K562 (cell line): ENCODE results near the gene RETREG1. TPM values are rescaled to one million over a fixed set of nuclear protein-coding genes. Genes with fewer than 3 reads are reported as not detected.

Experiments used
- ARHGAP35 ChIP-seq: fragments of 450-650 bp; IDR thresholded peaks from 2 replicates; pipeline ENCODE4 v1.6.1; 2018; ENCODE audit not compliant: partially characterized antibody
- CBX1 ChIP-seq: sonication (generic); IDR thresholded peaks from 2 replicates; pipeline ENCODE4 v1.6.1; 2016; ENCODE audit warnings: antibody characterized with exemption, low read depth, mild to moderate bottlenecking
- FOXJ2 ChIP-seq: fragments of 200-800 bp; sonication (Bioruptor generic); IDR thresholded peaks from 2 replicates; pipeline ENCODE4 v1.6.1; 2016; ENCODE audit warnings: missing genetic modification characterization, missing compliant biosample characterization
- FUS ChIP-seq: fragments of 200-400 bp; formaldehyde crosslinking; optimal IDR thresholded peaks from 2 replicates; pipeline ENCODE3; 2017; ENCODE audit warnings: low read depth, low read length
- HDAC2 ChIP-seq: fragments of 450-650 bp; IDR thresholded peaks from 2 replicates; pipeline ENCODE4 v1.6.1; 2016; ENCODE audit warnings: mild to moderate bottlenecking
- HNRNPH1 ChIP-seq: fragments of 200-400 bp; formaldehyde crosslinking; optimal IDR thresholded peaks from 2 replicates; pipeline ENCODE3; 2017; ENCODE audit warnings: low read depth, mild to moderate bottlenecking, low read length, moderate library complexity
- RBBP5 ChIP-seq: fragments of 200-600 bp; sonication (generic); IDR thresholded peaks from 2 replicates; pipeline ENCODE4 v1.6.1; 2012; ENCODE audit warnings: borderline replicate concordance, mild to moderate bottlenecking, low read length, control low read depth, inconsistent platforms; ENCODE audit not compliant: insufficient read depth, poor library complexity, severe bottlenecking
- SRSF1 ChIP-seq: fragments of 200-400 bp; formaldehyde crosslinking; IDR thresholded peaks from 2 replicates; pipeline ENCODE4 v1.6.1; 2017; ENCODE audit warnings: mild to moderate bottlenecking, low read depth, low read length, moderate library complexity
- TBP ChIP-seq: optimal IDR thresholded peaks from 2 replicates; pipeline ENCODE3; 2011; ENCODE audit warnings: low read depth, low read length, improper control_type of control experiment
- TEAD4 ChIP-seq, 2 experiments: sonication (generic) in 1 of 2; formaldehyde crosslinking in 1 of 2; IDR thresholded peaks; 2 replicates each; pipeline versions ENCODE4 v1.6.1 to v1.8.0; 2012 to 2022; ENCODE audit warnings: borderline replicate concordance in 1 of 2, inconsistent platforms in 1 of 2, low read length in 1 of 2, mild to moderate bottlenecking in 1 of 2, missing genetic modification reagents in 1 of 2
- ZBTB1 ChIP-seq: sonication (generic); formaldehyde crosslinking; IDR thresholded peaks from 2 replicates; pipeline ENCODE4 v1.8.1; 2023; ENCODE audit warnings: missing genetic modification reagents, low read depth, mild to moderate bottlenecking, borderline replicate concordance
- ZNF311 ChIP-seq: fragments of 250-450 bp; sonication (Bioruptor Pico); IDR thresholded peaks from 2 replicates; pipeline ENCODE4 v1.4.0; 2020; ENCODE audit warnings: mild to moderate bottlenecking, moderate library complexity
- ZNF766 ChIP-seq: fragments of 200-800 bp; sonication (Bioruptor generic); conservative IDR thresholded peaks from 2 replicates; pipeline ENCODE4 v1.6.1; 2016; ENCODE audit warnings: missing genetic modification characterization, missing compliant biosample characterization
- polyA plus RNA-seq, 8 experiments: library from polyadenylated mRNA; depleted of rRNA in 4 of 8; stranded (reverse) in 5 of 8; unstranded in 3 of 8; fragments of >200 nt; fragmentation: Nextera tagmentation in 2 of 8; fragmentation: Illumina TruSeq in 1 of 8; extraction: Ambion mirVana in 2 of 8; extraction: Trizol in 1 of 8; gene quantifications; 2 replicates each; pipeline versions ENCODE4 v1.2.1 to v1.2.3, GENCODE V29; 2011 to 2014; ENCODE audit warnings: inconsistent platforms in 1 of 8, missing spikeins in 1 of 8
- total RNA-seq, 7 experiments: library from RNA; depleted of rRNA in 6 of 7; stranded (reverse); fragments of >200 nt in 6 of 7; fragmentation: Illumina TruSeq in 2 of 7; extraction: Trizol in 2 of 7; gene quantifications; 2 replicates each; pipeline versions ENCODE4 v1.2.1 to v1.2.3, GENCODE V29; 2011 to 2021; ENCODE audit warnings: low replicate concordance in 1 of 7
- TF ChIP-seq, protein P1 (sequence below), 2 experiments: fragments of 450-650 bp; conservative IDR thresholded peaks; 2 replicates each; pipeline ENCODE4 v1.6.1; 2017; ENCODE audit warnings: mild to moderate bottlenecking in 2 of 2, moderate library complexity in 2 of 2
- TF ChIP-seq, protein P2 (sequence below): fragments of 250-450 bp; sonication (Bioruptor Pico); IDR thresholded peaks from 2 replicates; pipeline ENCODE4 v1.8.0; 2021; ENCODE audit warnings: mild to moderate bottlenecking, moderate library complexity
- TF ChIP-seq, protein P3 (sequence below): sonication (generic); formaldehyde crosslinking; IDR thresholded peaks from 2 replicates; pipeline ENCODE4 v1.8.0; 2022; ENCODE audit warnings: mild to moderate bottlenecking, missing genetic modification reagents
- TF ChIP-seq, protein P4 (sequence below): fragments of 450-650 bp; formaldehyde crosslinking; IDR thresholded peaks from 2 replicates; pipeline ENCODE4 v1.4.0; 2022; ENCODE audit warnings: mild to moderate bottlenecking, moderate library complexity
- TF ChIP-seq, protein P5 (sequence below): fragments of 250-450 bp; sonication (Bioruptor Pico); IDR thresholded peaks from 2 replicates; pipeline ENCODE4 v1.5.0; 2020; ENCODE audit warnings: mild to moderate bottlenecking, borderline replicate concordance

RETREG1 gene
- total and polyA plus RNA-seq, 9 of the 15 experiments (the other 6 are each of a cell fraction or from before 2014, with no cell fraction given) = 0.01 to 0.20 (median 0.08) TPM; not detected in 5

DNA sequence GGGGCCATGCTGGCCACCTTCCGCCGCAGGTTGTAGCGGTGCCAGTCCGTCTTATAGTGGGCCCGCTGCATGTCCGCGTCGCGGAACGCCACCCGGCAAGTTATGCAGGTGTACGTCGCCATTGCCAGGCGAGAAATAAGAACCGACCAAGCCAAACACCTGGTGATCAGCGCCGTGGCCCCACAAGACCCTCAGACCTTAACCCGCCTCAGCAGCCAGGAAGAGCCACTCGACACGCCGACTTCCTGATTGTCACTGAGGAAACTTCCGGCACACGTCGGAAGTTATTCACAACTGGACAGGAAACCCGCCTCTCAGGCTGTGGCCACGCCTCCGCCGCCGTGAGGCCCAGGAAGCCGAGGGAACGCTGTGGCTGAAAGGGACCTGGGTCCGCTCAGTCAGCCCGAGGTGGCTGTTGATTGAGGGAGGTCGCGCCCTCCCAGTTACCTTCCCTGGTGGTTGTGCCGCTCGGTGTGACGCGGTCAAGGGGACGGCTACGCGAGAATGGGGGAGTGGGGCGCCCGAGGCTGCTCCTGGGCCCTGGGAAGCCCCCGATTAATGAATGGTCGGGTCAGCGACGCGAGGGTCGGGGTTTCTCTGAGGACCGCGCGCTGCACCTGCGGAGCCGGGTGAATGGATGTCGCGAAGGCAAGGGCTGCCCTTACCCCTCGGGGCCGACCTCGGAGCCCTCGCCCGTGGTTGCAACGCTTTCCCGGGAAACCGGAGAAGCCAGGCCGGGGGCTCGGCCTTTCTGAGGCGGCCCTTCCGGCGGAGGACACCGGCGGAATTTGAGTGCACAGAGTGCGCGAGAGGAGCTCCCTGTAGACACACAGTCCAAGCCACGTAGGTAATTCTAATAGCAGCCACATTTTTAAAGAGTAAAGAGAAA is 151.0 kb downstream of the RETREG1 start, which contains the start of gene ZNF622 (continued):
- TF ChIP-seq FOXJ2 (tag) = no peak
- TF ChIP-seq, protein P1, sequence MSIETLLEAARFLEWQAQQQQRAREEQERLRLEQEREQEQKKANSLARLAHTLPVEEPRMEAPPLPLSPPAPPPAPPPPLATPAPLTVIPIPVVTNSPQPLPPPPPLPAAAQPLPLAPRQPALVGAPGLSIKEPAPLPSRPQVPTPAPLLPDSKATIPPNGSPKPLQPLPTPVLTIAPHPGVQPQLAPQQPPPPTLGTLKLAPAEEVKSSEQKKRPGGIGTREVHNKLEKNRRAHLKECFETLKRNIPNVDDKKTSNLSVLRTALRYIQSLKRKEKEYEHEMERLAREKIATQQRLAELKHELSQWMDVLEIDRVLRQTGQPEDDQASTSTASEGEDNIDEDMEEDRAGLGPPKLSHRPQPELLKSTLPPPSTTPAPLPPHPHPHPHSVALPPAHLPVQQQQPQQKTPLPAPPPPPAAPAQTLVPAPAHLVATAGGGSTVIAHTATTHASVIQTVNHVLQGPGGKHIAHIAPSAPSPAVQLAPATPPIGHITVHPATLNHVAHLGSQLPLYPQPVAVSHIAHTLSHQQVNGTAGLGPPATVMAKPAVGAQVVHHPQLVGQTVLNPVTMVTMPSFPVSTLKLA (conservative IDR thresholded peaks at IDR 0.05) = peak; percentile 79 to 90
- TF ChIP-seq ZNF766 = no peak
- no peak for TF ChIP-seq ARHGAP35
- TF ChIP-seq, protein P2, sequence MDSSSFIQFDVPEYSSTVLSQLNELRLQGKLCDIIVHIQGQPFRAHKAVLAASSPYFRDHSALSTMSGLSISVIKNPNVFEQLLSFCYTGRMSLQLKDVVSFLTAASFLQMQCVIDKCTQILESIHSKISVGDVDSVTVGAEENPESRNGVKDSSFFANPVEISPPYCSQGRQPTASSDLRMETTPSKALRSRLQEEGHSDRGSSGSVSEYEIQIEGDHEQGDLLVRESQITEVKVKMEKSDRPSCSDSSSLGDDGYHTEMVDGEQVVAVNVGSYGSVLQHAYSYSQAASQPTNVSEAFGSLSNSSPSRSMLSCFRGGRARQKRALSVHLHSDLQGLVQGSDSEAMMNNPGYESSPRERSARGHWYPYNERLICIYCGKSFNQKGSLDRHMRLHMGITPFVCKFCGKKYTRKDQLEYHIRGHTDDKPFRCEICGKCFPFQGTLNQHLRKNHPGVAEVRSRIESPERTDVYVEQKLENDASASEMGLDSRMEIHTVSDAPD = no peak
- TF ChIP-seq HNRNPH1 = no peak
- no peak; the same call in none of the 2 replicates for TF ChIP-seq CBX1
- TF ChIP-seq, protein P3, sequence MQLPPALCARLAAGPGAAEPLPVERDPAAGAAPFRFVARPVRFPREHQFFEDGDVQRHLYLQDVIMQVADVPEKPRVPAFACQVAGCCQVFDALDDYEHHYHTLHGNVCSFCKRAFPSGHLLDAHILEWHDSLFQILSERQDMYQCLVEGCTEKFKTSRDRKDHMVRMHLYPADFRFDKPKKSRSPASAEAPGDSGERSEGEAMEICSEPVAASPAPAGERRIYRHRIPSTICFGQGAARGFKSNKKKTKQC (CRISPR knock-in tag) = no peak; the same call in 1 of the 2 replicates
- TF ChIP-seq SRSF1 = no peak; the same call in 1 of the 2 replicates
- TF ChIP-seq TEAD4 (IDR thresholded peaks at IDR 0.05; ENCODE audit: low read length) = no peak; the same call in 1 of the 2 replicates
- TF ChIP-seq TEAD4 (CRISPR knock-in tag; IDR thresholded peaks at IDR 0.05; ENCODE audit: borderline replicate concordance) = no peak
- TF ChIP-seq TBP = peak; percentile 95
- TF ChIP-seq, protein P4, sequence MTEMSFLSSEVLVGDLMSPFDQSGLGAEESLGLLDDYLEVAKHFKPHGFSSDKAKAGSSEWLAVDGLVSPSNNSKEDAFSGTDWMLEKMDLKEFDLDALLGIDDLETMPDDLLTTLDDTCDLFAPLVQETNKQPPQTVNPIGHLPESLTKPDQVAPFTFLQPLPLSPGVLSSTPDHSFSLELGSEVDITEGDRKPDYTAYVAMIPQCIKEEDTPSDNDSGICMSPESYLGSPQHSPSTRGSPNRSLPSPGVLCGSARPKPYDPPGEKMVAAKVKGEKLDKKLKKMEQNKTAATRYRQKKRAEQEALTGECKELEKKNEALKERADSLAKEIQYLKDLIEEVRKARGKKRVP (CRISPR knock-in tag) = no peak
- no peak for TF ChIP-seq ZNF311
- TF ChIP-seq RBBP5 = peak; percentile 88
- TF ChIP-seq, protein P5, sequence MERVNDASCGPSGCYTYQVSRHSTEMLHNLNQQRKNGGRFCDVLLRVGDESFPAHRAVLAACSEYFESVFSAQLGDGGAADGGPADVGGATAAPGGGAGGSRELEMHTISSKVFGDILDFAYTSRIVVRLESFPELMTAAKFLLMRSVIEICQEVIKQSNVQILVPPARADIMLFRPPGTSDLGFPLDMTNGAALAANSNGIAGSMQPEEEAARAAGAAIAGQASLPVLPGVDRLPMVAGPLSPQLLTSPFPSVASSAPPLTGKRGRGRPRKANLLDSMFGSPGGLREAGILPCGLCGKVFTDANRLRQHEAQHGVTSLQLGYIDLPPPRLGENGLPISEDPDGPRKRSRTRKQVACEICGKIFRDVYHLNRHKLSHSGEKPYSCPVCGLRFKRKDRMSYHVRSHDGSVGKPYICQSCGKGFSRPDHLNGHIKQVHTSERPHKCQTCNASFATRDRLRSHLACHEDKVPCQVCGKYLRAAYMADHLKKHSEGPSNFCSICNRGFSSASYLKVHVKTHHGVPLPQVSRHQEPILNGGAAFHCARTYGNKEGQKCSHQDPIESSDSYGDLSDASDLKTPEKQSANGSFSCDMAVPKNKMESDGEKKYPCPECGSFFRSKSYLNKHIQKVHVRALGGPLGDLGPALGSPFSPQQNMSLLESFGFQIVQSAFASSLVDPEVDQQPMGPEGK = no peak
- no peak; the same call in 1 of the 2 replicates for TF ChIP-seq ZBTB1 (CRISPR knock-in tag)
- TF ChIP-seq FUS = no peak
- no peak; the same call in 1 of the 2 replicates for TF ChIP-seq HDAC2
